ENCODE data around the gene PCBD2. TPM values are rescaled to one million over a fixed set of nuclear protein-coding genes. Genes with fewer than 3 reads are reported as not detected.

PCBD2 gene
- total RNA-seq, 1 experiment from 2014 or later: 7.0 TPM

DNA sequence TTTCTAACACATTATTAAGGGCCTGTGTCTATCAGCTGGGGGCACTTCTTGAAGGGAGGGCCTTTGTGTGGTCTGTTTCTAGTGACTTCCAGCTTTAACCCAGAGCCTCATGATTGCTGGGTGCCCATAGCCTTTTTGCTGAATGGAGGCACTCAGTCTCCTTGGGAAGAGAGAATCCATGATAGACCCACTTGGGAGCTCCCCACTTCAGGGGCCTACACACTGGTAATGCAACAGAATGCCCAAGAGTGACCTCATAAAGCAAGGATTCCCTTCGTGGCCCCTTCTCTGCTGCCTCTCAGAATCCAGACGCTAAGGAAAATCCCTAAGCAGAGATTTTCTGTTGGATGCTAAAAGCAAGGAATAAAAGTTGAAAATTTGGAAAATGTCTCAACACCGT lies 62.7 kb downstream of the PCBD2 start, which contains the start of gene CATSPER3:
Gene CATSPER3 (plus strand): TSS at position 301 of the 400 bp plus-strand sequence. CDS start 85 bp downstream, at position 386.
- BruUV-seq (replicated peaks): no TSS peak
- H3K4me1 ChIP-seq (ENCODE audit: insufficient read depth, low read length): peaks cover 10% of the 10 kb centered on the region
- TF ChIP-seq EZH2phosphoT487 (IDR thresholded peaks at IDR 0.05; ENCODE audit: borderline replicate concordance, low read length) (no peak), EZH2 (IDR thresholded peaks at IDR 0.05; ENCODE audit: low read length, unreplicated experiment) (no peak)
- TF ChIP-seq, protein P1, sequence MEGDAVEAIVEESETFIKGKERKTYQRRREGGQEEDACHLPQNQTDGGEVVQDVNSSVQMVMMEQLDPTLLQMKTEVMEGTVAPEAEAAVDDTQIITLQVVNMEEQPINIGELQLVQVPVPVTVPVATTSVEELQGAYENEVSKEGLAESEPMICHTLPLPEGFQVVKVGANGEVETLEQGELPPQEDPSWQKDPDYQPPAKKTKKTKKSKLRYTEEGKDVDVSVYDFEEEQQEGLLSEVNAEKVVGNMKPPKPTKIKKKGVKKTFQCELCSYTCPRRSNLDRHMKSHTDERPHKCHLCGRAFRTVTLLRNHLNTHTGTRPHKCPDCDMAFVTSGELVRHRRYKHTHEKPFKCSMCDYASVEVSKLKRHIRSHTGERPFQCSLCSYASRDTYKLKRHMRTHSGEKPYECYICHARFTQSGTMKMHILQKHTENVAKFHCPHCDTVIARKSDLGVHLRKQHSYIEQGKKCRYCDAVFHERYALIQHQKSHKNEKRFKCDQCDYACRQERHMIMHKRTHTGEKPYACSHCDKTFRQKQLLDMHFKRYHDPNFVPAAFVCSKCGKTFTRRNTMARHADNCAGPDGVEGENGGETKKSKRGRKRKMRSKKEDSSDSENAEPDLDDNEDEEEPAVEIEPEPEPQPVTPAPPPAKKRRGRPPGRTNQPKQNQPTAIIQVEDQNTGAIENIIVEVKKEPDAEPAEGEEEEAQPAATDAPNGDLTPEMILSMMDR (conservative IDR thresholded peaks at IDR 0.05; ENCODE audit: low read depth, low read length): no peak

DNA sequence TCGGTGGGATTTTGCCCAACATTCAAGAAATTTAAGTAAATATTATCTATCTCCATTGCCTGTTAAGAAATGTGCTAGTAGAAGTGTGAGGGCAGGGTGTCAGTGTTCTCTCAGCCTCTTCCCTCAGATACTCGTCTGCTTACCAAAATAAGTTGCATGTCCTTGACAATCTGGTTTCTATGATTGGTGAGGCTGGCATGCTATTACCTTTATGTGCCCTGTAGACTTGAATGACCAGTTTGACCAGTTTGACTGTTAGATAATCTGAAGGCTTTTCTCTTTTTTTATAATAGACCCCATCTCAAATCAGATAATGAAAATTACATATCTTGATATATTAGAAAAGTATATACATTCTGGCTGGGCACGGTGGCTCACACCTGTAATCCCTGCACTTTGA lies 63.1 kb downstream of the PCBD2 start:
- intact Hi-C loops (cut with micrococcal nuclease): no loop called here
- ATAC-seq (no peak), DNase-seq (peak; percentile 65)
- H3F3A ChIP-seq (ENCODE audit: low read length, unreplicated experiment): no peaks in the 10 kb centered on the region
- H3K4me3 ChIP-seq (ENCODE audit: low read length): no peak overlapping the region
- H3K9me3 ChIP-seq (ENCODE audit: low read length): no peaks in the 10 kb centered on the region
- ChIA-PET CTCF (no interaction called here), POLR2A (ENCODE audit: unreplicated experiment) (no interaction called here)
- no peaks in the 10 kb centered on the region for H4K20me1 ChIP-seq (ENCODE audit: low read length)
- no peaks in the 10 kb centered on the region for H3K36me3 ChIP-seq (ENCODE audit: low read depth, low read length)
- no TSS peak for BruUV-seq (replicated peaks)
- no peaks in the 10 kb centered on the region for H3K79me2 ChIP-seq (ENCODE audit: low read length)
- H3K27me3 ChIP-seq (ENCODE audit: low read length): no peaks in the 10 kb centered on the region
- H3K4me1 ChIP-seq (ENCODE audit: insufficient read depth, low read length): peaks cover 10% of the 10 kb centered on the region
- H3K4me2 ChIP-seq (ENCODE audit: low read length): no peak overlapping the region
- no peak overlapping the region for H3K9ac ChIP-seq (ENCODE audit: low read length)
- no peak overlapping the region for H2AFZ ChIP-seq (ENCODE audit: low read length)
- H3K27ac ChIP-seq (ENCODE audit: low read length): no peak overlapping the region
- H3K9me2 ChIP-seq (replicated peaks; ENCODE audit: low read length): no peaks in the 10 kb centered on the region
- TF ChIP-seq EZH2phosphoT487 (IDR thresholded peaks at IDR 0.05; ENCODE audit: borderline replicate concordance, low read length): no peak
- TF ChIP-seq, protein P1 (conservative IDR thresholded peaks at IDR 0.05; ENCODE audit: low read depth, low read length): no peak
- no peak for TF ChIP-seq EZH2 (IDR thresholded peaks at IDR 0.05; ENCODE audit: low read length, unreplicated experiment)

More for the DNA sequence above, 62.7 kb downstream of the PCBD2 start, which contains the start of gene CATSPER3:
- no peaks in the 10 kb centered on the region for H3K79me2 ChIP-seq (ENCODE audit: low read length)
- no peak for ATAC-seq
- CTCF ChIA-PET: no interaction called here
- no peak within 1 kb of the TSS for H3K4me3 ChIP-seq (ENCODE audit: low read length)
- no peaks in the 10 kb centered on the region for H3F3A ChIP-seq (ENCODE audit: low read length, unreplicated experiment)
- no peak for DNase-seq
- no peak within 1 kb of the TSS for H3K4me2 ChIP-seq (ENCODE audit: low read length)
- no peaks in the 10 kb centered on the region for H3K9me2 ChIP-seq (replicated peaks; ENCODE audit: low read length)
- no peaks in the 10 kb centered on the region for H3K27me3 ChIP-seq (ENCODE audit: low read length)
- POLR2A ChIA-PET (ENCODE audit: unreplicated experiment): no interaction called here
- no peaks in the 10 kb centered on the region for H3K9me3 ChIP-seq (ENCODE audit: low read length)
- no peak within 1 kb of the TSS for H3K27ac ChIP-seq (ENCODE audit: low read length)
- intact Hi-C loops (cut with micrococcal nuclease): no loop called here
- H4K20me1 ChIP-seq (ENCODE audit: low read length): no peaks in the 10 kb centered on the region
- H2AFZ ChIP-seq (ENCODE audit: low read length): no peak within 1 kb of the TSS
- H3K9ac ChIP-seq (ENCODE audit: low read length): no peak within 1 kb of the TSS
- no peaks in the 10 kb centered on the region for H3K36me3 ChIP-seq (ENCODE audit: low read depth, low read length)

DNA sequence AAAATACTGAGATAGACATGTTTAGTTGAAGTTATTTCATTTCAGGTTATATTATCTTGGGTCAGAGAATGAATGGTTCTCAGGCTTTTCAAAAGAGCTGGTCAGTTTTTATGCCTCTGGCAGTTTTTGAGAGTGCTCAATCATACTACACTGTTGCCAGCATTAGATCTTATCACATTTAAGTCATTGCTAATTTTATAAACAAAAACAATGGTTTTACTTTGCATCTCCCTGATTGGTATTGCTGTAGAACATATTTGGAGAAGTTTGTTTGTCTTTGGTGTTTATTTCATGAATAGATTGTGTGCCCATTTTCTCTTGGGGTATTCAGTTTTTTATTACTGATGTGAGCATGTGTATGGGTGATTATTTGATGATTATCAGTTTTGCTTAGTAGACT lies 64.2 kb downstream of the PCBD2 start:
- ATAC-seq (no peak), DNase-seq (no peak)
- no TSS peak for BruUV-seq (replicated peaks)
- peaks cover 10% of the 10 kb centered on the region for H3K4me1 ChIP-seq (ENCODE audit: insufficient read depth, low read length)
- no peak overlapping the region for H3K4me2 ChIP-seq (ENCODE audit: low read length)
- H3K9ac ChIP-seq (ENCODE audit: low read length): no peak overlapping the region
- TF ChIP-seq EZH2phosphoT487 (IDR thresholded peaks at IDR 0.05; ENCODE audit: borderline replicate concordance, low read length): no peak
- TF ChIP-seq, protein P1 (conservative IDR thresholded peaks at IDR 0.05; ENCODE audit: low read depth, low read length): no peak
- TF ChIP-seq EZH2 (IDR thresholded peaks at IDR 0.05; ENCODE audit: low read length, unreplicated experiment): no peak
- intact Hi-C loops (cut with micrococcal nuclease): no loop called here
- no peaks in the 10 kb centered on the region for H3F3A ChIP-seq (ENCODE audit: low read length, unreplicated experiment)
- H3K36me3 ChIP-seq (ENCODE audit: low read depth, low read length): no peaks in the 10 kb centered on the region
- no peaks in the 10 kb centered on the region for H4K20me1 ChIP-seq (ENCODE audit: low read length)
- H3K79me2 ChIP-seq (ENCODE audit: low read length): no peaks in the 10 kb centered on the region
- H3K27me3 ChIP-seq (ENCODE audit: low read length): no peaks in the 10 kb centered on the region
- H3K9me3 ChIP-seq (ENCODE audit: low read length): no peaks in the 10 kb centered on the region
- POLR2A ChIA-PET (ENCODE audit: unreplicated experiment): no interaction called here
- no peaks in the 10 kb centered on the region for H3K9me2 ChIP-seq (replicated peaks; ENCODE audit: low read length)
- H3K27ac ChIP-seq (ENCODE audit: low read length): no peak overlapping the region
- no peak overlapping the region for H3K4me3 ChIP-seq (ENCODE audit: low read length)
- CTCF ChIA-PET: no interaction called here
- no peak overlapping the region for H2AFZ ChIP-seq (ENCODE audit: low read length)
